Embryonic facial prominence (tissue), 1 donor: ENCODE results near the gene SMG6.

ENCODE experiments used
- DNase-seq: peaks from one replicate; pipeline ENCODE4 v3.0.0-alpha.2; 2016; ENCODE audit errors: extremely low spot score

Gene SMG6

DNA sequence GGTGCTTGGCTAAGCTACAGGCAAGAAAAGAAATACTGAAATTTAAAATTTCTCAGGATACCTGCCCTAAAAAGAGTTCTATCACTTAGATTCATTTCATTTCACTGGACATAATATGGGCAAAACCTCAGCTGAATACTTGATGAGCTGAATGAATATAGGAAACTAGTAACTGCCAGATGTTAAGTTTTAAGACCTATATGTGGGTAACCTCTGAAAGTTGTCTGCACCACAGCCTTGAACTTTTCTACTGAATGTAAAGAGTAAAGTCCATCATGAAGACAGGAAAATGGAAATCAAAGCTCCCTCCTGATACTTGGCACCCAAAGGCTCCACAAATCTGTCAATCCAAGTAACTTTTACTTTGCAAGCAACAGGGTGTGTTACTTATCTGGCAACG, 197.9 kb downstream of the SMG6 start:
- DNase-seq = no peak

GRCh38 chr17:2102931-2103809, 200.4 kb downstream of the SMG6 start:
- no peak for DNase-seq

- DNase-seq = no peak
These were observed 201.9 kb downstream of the SMG6 start for GRCh38 chr17:2101448-2102257.

DNA sequence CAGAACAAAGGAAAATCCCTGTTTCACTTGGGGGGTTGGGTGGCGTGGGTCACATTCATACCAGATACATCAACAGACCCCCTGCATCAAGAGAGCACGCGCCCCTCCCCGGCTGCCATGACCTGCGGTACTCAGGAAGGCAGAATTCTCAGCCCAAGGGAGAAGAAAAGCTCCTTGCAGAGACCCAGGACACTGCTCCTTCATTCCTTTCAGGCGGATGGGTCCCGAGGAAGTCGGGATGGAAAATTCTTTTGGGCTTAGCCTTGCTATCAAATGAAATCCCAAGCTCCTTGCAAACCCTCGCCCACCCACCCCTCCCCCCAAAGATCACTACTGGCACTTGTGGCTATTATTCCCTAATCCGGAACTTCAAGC, 208.1 kb downstream of the SMG6 start:
- no peak for DNase-seq

GRCh38 chr17:2094891-2095535, 208.6 kb downstream of the SMG6 start:
- no peak for DNase-seq

- DNase-seq = no peak
These were observed 210.2 kb downstream of the SMG6 start for GRCh38 chr17:2093349-2093748.

- no peak for DNase-seq
These were observed 211.3 kb downstream of the SMG6 start for GRCh38 chr17:2092253-2092652.

GRCh38 chr17:2090804-2091534, 212.6 kb downstream of the SMG6 start:
- DNase-seq = peak; percentile 56

GRCh38 chr17:2090210-2090641, 213.4 kb downstream of the SMG6 start:
- no peak for DNase-seq

- DNase-seq = no peak
These were observed 214.6 kb downstream of the SMG6 start for GRCh38 chr17:2089021-2089422.

GRCh38 chr17:2087597-2088211, 215.9 kb downstream of the SMG6 start:
- DNase-seq = no peak

DNA sequence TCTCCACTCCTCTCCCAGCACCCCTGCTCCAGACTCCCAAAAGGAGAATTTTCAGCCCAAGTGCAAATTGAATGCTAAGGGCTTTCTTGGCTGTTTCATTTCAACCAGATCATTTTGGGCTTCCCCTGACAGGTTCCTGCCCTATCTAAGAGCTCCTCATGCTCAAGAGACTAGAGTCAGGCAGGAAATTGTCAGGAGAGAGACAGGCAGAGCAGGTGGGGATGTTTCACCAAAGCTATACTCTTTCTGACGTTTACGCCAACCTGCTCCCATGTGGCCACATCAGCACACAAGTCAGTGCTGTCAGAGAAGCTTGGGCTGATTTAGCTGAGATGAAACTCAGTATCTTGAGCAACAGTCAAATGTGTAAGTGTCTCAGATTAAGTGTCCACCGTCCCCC, 217.3 kb downstream of the SMG6 start:
- DNase-seq = no peak

GRCh38 chr17:2085648-2085949, 218.0 kb downstream of the SMG6 start:
- DNase-seq = no peak

DNA sequence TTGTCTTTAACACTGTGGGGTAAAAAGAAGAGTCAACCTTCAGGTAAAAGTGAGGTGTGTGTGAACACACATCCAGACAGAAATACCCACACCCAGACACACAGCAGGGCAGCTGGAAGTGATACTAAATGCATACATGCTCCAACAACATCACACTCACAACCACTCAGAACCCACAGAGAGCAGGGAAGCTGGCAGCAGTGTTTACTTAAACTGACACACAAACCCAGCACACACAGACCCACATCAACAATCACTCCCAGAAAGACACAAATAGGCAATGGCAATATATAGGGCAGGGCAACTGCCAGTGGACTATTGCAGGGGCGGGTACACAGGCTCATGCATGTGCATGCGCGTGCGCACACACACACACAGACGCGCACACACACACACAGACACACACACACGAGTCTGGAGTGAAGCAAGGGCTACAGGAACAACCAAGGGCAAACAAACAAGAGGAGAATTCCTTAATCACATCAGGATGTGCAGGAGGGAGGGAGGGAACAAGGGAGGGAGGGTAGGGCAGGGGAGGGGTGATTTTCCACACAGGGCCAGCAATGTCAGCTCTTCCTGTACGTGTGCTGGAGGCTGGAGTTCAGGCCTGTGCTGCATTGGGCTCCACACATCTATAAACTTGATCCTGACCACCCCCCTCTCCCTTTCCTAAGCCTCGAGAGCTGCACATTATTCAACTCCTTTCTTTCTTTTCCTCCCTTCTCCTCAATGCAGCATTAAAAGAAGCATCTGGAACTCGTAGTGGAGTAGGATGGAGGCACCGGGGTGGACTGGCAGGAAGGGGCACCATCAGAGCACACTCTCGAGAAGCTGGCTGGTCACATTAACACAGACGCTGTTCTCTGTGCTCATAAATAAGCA, 218.6 kb downstream of the SMG6 start:
- peak; percentile 67 for DNase-seq

DNA sequence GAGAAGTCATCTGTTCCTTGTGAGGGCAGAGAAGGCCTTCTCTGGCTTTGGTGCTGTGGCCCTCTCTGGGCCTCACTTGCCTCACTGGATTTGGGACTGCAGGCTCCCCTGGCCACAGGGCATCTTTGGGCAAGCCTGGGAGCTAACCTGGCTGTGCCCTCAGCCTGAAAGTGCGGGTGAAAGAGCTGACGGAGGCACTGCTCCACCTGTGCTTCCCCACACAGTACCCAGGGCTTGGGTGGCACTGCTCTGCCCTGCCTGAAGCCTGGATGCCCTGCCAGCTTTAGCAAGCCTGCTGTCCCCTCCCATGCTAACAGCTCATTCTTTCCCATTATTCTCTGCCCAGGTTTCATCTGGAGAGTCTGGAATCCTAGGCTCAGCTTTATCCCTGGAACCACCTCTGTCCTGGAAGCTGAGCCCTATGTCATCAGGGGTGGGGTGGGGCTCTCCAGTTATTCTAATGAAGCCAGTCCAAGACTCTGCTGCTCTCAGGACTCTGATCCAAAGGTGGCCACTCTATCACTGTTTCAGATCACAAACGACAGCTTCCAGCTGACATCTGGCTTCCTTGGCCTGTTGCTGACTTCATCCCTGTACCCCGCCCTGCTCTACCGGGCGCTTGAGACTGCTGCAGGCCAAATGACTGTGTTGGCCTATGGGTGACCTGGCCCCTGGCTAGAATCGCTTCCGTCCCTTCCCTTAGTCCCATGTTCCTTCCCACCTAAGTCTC, 219.4 kb downstream of the SMG6 start:
- no peak for DNase-seq

DNA sequence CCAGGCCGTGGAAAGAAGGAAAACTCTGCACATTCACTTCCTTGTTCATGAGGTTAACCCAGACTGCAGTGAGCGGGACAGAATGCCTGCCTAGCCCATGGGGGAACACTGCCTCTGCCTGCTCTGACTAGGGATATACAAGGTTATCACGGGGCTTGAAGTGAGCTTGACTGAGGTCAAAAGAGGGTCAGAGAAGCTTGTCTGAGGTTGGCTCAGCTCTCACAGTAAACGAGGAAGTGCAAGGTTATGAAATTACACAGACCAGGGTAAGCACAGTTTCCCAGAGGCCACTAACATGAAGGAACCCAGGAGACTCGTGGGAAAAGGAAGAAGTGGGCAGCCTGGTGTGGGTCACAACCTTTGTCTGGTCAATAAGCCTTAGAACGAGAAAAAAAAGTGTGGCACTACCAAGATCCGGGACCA, 220.0 kb downstream of the SMG6 start:
- DNase-seq = no peak

GRCh38 chr17:2082003-2082781, 221.4 kb downstream of the SMG6 start:
- no peak for DNase-seq

DNA sequence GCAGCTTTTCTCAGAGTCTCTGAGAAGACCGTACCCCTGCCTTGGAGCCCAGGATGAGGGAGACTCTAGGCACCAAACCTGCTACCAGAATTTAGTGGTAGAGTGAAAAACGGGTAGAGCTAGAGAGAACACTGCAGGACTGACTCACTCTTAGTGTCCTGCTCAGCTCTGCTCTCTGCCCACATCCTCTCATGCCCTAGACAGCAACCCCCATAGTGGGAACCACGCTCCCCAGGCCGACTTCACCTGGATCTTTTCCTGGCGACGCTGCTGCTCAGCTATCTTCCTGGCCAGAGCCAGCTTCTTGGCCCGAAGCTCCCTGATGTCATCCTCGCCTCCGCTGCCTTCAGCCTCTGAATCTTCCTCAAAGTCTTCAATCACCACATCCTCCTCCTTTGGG, 222.0 kb downstream of the SMG6 start:
- no peak for DNase-seq

DNA sequence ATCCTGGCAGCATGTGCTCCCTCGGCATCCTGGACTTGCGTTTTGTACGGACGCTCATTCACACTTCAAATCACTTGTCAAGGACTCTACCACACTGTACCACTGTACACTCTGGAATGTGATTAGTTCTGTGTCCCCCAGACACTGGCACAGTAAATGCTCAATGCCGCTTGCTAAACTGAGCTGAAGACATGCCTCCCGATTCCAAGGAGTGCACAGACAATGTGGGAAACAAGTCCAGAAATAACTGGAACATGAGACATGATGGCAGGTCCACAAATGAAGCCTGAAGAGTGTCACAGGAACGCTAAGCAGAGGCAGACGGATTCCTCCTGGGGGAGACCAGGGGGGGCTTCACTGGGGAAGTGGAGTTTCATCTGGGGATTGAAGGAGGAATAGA, 226.5 kb downstream of the SMG6 start:
- DNase-seq = no peak
